ENCODE data around the gene SLC26A3. TPM values are rescaled to one million over a fixed set of nuclear protein-coding genes. Genes with fewer than 3 reads are reported as not detected.

Gene SLC26A3
- total RNA-seq, 1 donor from 2014 or later = not detected

DNA sequence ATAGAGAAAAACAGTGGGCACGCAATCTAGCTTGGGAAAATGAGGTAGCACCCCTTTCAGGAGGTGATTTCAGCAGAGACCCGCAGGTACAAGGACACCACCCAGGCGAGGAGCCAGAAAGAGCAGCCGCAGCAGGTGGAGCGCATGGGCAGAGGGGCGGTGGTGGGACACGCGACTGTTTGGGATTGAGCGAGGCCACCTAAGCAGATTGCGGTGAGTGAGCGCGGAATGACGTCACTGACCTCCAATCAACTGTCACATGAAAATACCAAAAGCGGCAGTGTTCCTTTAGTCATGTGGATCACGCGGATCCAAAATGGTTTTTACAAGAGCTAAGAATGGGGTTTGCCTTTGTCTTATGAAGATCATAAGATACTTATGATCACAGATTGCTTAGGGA is 40.2 kb upstream of the SLC26A3 start:
- no peak for FAIRE-seq

DNA sequence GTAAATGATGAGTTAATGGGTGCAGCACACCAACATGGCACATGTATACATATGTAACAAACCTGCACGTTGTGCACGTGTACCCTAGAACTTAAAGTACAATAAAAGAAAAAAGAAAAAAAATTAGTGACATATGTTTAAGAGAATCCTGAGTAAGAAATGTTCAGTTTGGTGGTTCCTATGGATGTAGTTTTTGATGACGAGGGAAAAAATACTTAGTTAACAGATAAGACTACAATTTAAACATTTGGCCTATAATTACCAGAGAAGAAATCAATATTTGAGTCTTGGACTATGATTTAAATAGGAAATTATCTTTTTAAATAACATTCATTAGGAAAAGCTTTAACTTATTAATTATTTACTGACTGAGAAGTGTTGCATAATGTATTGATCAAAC is 39.2 kb upstream of the SLC26A3 start:
- FAIRE-seq (no peak), DNase-seq (ENCODE audit: low read depth) (no peak)
- peaks cover 2% of the 10 kb centered on the region for H3K27me3 ChIP-seq (ENCODE audit: control insufficient read depth, insufficient read depth, low read length)
- no peak overlapping the region for H3K4me3 ChIP-seq (ENCODE audit: low read depth, low read length)
- TF ChIP-seq, protein P1, sequence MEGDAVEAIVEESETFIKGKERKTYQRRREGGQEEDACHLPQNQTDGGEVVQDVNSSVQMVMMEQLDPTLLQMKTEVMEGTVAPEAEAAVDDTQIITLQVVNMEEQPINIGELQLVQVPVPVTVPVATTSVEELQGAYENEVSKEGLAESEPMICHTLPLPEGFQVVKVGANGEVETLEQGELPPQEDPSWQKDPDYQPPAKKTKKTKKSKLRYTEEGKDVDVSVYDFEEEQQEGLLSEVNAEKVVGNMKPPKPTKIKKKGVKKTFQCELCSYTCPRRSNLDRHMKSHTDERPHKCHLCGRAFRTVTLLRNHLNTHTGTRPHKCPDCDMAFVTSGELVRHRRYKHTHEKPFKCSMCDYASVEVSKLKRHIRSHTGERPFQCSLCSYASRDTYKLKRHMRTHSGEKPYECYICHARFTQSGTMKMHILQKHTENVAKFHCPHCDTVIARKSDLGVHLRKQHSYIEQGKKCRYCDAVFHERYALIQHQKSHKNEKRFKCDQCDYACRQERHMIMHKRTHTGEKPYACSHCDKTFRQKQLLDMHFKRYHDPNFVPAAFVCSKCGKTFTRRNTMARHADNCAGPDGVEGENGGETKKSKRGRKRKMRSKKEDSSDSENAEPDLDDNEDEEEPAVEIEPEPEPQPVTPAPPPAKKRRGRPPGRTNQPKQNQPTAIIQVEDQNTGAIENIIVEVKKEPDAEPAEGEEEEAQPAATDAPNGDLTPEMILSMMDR (IDR thresholded peaks at IDR 0.05; ENCODE audit: insufficient read depth, low read length, severe bottlenecking) = no peak
- no peaks in the 10 kb centered on the region for H3K36me3 ChIP-seq (ENCODE audit: control insufficient read depth, insufficient read depth, low read length)

More for the DNA sequence above, 40.2 kb upstream of the SLC26A3 start:
- peaks cover 2% of the 10 kb centered on the region for H3K27me3 ChIP-seq (ENCODE audit: control insufficient read depth, insufficient read depth, low read length)
- H3K36me3 ChIP-seq (ENCODE audit: control insufficient read depth, insufficient read depth, low read length) = no peaks in the 10 kb centered on the region
- no peak for DNase-seq (ENCODE audit: low read depth)
- TF ChIP-seq, protein P1 (IDR thresholded peaks at IDR 0.05; ENCODE audit: insufficient read depth, low read length, severe bottlenecking) = no peak
- no peak overlapping the region for H3K4me3 ChIP-seq (ENCODE audit: low read depth, low read length)

DNA sequence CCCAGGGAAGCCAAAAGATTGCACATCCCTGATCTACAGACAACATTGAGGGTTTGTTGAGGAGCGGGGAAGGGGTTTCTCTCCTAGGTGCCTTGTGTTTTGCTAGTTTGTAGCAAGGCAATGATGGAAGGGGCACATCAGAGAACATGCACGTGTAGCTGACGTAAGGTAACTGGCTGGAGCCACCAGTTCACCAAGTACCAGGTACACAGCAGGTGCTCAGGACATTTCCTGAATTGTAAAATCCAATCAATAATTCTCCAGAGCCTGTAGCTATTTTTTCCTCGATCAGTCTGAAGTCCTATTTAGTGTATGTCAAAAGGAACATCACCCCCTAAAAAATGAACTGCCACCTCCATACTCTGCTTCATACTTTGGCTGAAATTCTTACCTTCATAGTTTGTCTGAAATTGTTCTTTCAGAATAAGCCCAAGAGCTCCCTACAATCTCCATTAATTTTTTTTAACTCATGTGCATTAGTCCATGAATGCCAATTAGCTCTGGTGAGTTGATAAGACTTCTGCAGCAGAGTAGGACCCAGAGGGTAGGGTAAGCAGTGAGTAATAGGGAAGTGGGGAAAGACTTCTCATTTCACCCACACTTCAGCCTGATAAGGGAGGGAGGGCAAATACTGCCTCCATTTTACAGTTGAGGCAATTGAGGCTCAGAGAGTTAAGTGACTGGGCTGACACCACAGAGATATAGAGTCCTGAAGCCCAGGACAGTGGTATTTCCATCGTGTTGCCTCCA is 36.0 kb upstream of the SLC26A3 start:
- TF ChIP-seq, protein P1 (IDR thresholded peaks at IDR 0.05; ENCODE audit: insufficient read depth, low read length, severe bottlenecking) = no peak
- peaks cover 2% of the 10 kb centered on the region for H3K27me3 ChIP-seq (ENCODE audit: control insufficient read depth, insufficient read depth, low read length)
- H3K36me3 ChIP-seq (ENCODE audit: control insufficient read depth, insufficient read depth, low read length) = no peaks in the 10 kb centered on the region
- DNase-seq (ENCODE audit: low read depth) (no peak), FAIRE-seq (no peak)
- H3K4me3 ChIP-seq (ENCODE audit: low read depth, low read length) = no peak overlapping the region

DNA sequence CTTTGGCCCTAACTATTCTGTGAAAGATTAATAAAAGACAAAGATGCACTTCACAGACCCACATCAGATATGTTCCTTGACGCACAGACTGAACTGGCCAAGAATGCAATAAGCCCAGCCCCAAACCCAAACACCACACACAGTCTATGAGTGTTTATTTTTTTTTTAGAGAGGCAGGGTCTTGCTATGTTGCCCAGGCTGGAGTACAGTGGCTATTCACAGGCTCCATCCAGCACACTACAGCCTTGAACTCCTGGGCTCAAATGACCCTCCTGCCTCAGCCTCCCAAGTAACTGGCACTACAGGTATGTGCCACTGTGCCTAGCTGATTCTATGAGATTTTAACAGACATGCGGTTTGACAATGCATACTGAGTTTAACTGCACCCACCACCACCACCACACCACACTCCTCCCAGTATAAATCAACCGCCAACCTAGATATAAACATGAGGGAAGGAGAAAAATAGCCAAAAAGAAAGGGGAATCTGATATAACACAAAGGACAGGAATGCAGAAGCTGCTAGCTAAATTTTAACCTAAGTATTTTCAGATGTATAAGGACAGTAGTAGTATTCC is 35.1 kb upstream of the SLC26A3 start:
- no peak for FAIRE-seq
- DNase-seq (ENCODE audit: low read depth) = no peak
- Histone ChIP-seq H3K36me3 (ENCODE audit: control insufficient read depth, insufficient read depth, low read length) (no peaks in the 10 kb centered on the region), H3K27me3 (ENCODE audit: control insufficient read depth, insufficient read depth, low read length) (peaks cover under 1% of the 10 kb centered on the region), H3K4me3 (ENCODE audit: low read depth, low read length) (no peak overlapping the region)
- TF ChIP-seq, protein P1 (IDR thresholded peaks at IDR 0.05; ENCODE audit: insufficient read depth, low read length, severe bottlenecking) = no peak

DNA sequence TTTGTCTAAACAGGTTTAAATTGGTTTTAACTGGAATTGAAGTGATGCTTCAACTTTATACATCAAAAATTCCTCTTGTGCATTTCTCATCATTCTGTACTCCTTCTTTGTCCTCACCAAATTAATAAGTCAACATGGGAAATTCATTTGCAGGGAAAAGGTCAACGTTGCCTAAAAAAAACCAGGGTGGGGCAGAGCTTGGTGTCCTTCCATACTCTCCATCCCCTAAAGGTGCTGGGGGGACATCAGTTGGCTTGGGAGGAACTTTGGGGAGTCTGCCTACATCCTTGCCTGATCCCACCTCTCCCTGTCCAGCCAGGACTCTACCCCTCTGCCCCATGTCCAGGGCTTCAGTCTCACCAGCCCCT is 34.1 kb upstream of the SLC26A3 start:
- H3K27me3 ChIP-seq (ENCODE audit: control insufficient read depth, insufficient read depth, low read length) = no peaks in the 10 kb centered on the region
- DNase-seq (ENCODE audit: low read depth) (no peak), FAIRE-seq (no peak)
- TF ChIP-seq, protein P1 (IDR thresholded peaks at IDR 0.05; ENCODE audit: insufficient read depth, low read length, severe bottlenecking) = no peak
- H3K36me3 ChIP-seq (ENCODE audit: control insufficient read depth, insufficient read depth, low read length) = no peaks in the 10 kb centered on the region
- no peak overlapping the region for H3K4me3 ChIP-seq (ENCODE audit: low read depth, low read length)

Measured in bronchial epithelial cell (primary cell).